ENCODE data around the gene CARS2.

The CARS2 gene

DNA sequence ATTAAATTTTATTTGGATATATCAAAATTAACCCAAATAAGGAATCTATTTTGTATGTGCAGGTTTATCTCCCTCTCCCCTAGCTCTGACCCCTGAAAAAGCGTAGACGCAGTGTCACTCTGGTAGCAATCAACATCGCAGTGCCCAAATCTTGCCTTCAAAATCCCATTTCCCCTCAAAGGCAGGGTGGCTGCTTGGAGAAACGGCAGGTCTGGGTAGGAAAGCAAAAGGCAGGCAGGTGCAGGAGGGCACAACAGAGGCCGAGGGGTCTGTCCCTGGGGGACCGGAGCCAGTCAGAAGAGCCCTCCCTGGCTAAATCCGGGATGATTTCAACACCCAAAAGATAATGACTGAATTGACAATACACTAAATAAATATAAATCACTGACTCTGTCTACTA is 48.7 kb downstream of the CARS2 start:
- TF ChIP-seq CTCF (IDR thresholded peaks at IDR 0.05; ENCODE audit: low read depth, low read length), result no peak
- no peak for DNase-seq (ENCODE audit: extremely low read depth, low read depth)

DNA sequence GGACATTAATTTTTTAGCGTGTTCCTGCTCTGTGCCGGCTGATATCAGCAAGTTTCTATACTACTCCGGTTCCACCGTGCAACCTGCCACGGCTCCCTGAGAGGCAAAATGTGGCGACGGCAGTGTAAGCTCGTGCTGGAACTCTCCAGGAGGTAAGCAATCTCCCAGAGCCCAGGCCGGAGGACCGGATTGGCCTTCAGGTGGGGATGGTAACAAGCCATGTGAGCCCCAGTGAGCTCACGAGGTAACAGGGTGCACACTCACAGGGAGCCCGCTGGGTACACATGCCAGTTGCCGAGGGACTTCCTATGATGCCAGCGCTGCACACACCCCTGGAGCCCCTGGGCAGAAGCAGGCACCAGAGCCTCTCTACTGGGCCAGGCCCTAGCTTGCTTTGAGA is 52.1 kb downstream of the CARS2 start:
- no peak for TF ChIP-seq CTCF (IDR thresholded peaks at IDR 0.05; ENCODE audit: low read depth, low read length)
- no peak for DNase-seq (ENCODE audit: extremely low read depth, low read depth)

DNA sequence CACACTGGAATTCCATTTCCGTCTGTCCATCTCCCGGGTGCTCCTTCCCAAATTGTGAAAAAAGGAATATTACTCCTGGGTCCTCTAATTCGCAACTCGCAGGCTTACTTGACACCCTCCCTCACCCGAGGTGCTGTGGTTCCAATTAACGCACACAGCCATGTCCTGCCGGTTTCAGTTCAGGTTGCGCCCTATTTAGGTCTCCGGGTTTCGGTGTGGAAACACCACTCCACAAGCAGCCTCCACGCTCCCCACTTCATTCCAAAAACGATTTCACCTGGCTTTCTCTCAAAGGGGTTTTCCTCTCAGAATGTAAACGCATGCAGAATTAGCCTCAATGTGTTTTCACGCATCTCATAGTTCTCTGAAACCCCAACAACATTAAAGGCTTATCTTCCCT is 52.6 kb downstream of the CARS2 start:
- no peak for TF ChIP-seq CTCF (IDR thresholded peaks at IDR 0.05; ENCODE audit: low read depth, low read length)
- DNase-seq (ENCODE audit: extremely low read depth, low read depth), result no peak

- no peak for DNase-seq (ENCODE audit: extremely low read depth, low read depth)
These were observed 53.2 kb downstream of the CARS2 start for GRCh38 chr13:110652764-110653163.

GRCh38 chr13:110652231-110652730 is 53.6 kb downstream of the CARS2 start:
- TF ChIP-seq CTCF (IDR thresholded peaks at IDR 0.05; ENCODE audit: low read depth, low read length), result no peak

More at GRCh38 chr13:110652764-110653163, 53.2 kb downstream of the CARS2 start:
- TF ChIP-seq CTCF (IDR thresholded peaks at IDR 0.05; ENCODE audit: low read depth, low read length), result no peak

GRCh38 chr13:110651726-110652230 is 54.1 kb downstream of the CARS2 start:
- DNase-seq (ENCODE audit: extremely low read depth, low read depth), result no peak
- no peak for TF ChIP-seq CTCF (IDR thresholded peaks at IDR 0.05; ENCODE audit: low read depth, low read length)

More at GRCh38 chr13:110652231-110652730, 53.6 kb downstream of the CARS2 start:
- DNase-seq (ENCODE audit: extremely low read depth, low read depth), result no peak

DNA sequence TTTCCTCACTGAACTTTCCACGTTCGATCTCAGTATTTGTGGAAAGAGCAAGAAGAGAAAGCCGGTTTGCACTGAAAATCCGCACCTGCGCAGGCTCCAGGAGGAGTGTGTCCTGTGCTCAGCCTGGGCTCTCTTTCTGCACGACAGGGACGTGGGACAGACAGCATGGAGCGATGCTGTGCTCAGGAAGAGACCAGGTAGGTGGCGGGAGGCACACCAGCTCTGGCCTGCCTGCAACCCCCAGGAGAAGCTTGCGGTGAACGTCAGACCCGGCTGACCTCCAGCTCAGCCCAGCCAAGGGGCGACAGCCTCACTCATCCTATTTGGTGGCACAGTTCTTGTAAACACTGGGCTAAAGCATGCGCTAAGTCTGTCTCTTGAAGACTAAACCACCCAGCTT is 54.6 kb downstream of the CARS2 start:
- no peak for DNase-seq (ENCODE audit: extremely low read depth, low read depth)
- no peak for TF ChIP-seq CTCF (IDR thresholded peaks at IDR 0.05; ENCODE audit: low read depth, low read length)

All from AG09319 (cell line).